Measurements from ENCODE around the gene FREM1. TPM values are rescaled to one million over a fixed set of nuclear protein-coding genes. Genes with fewer than 3 reads are reported as not detected.

The FREM1 gene
- total and polyA plus RNA-seq, 2 experiments from 2014 or later: 0.78 to 3.1 TPM

- H3K4me3 ChIP-seq: no peak overlapping the region
- DNase-seq (ENCODE audit: low spot score): no peak
Measured at GRCh38 chr9:14780251-14780650, 130.0 kb downstream of the FREM1 start.

GRCh38 chr9:14779566-14780022, 130.6 kb downstream of the FREM1 start:
- no peaks in the 10 kb centered on the region for H3K27me3 ChIP-seq (ENCODE audit: insufficient read depth)
- Mint-ChIP-seq H3K27me3 (ENCODE audit: insufficient read depth, low read depth, poor library complexity) (no peaks in the 10 kb centered on the region), H3K27ac (no peak overlapping the region), H3K9me3 (no peaks in the 10 kb centered on the region), H3K4me3 (no peak overlapping the region), H3K36me3 (ENCODE audit: low read depth) (no peaks in the 10 kb centered on the region), H3K4me1 (peaks cover 9% of the 10 kb centered on the region)
- H3K9me2 ChIP-seq (ENCODE audit: insufficient read depth): peaks cover 11% of the 10 kb centered on the region; the same call in 1 of the 2 replicates
- no peak overlapping the region for H3K4me2 ChIP-seq
- no peaks in the 10 kb centered on the region for H4K20me1 ChIP-seq (replicated peaks; ENCODE audit: insufficient read depth)
- no peaks in the 10 kb centered on the region for H3K79me2 ChIP-seq (replicated peaks; ENCODE audit: insufficient read depth)
- no peaks in the 10 kb centered on the region for H3F3A ChIP-seq (replicated peaks; ENCODE audit: low read depth)
- H3K4me1 ChIP-seq (ENCODE audit: insufficient read depth): no peaks in the 10 kb centered on the region
- no peak overlapping the region for H3K27ac ChIP-seq (ENCODE audit: low read depth)
- H3K36me3 ChIP-seq (ENCODE audit: insufficient read depth): no peaks in the 10 kb centered on the region
- no peak overlapping the region for H2AFZ ChIP-seq
- DNase-seq (ENCODE audit: low spot score) (no peak), ATAC-seq (no peak)
- TF ChIP-seq ETS1 (IDR thresholded peaks at IDR 0.05): no peak
- TF ChIP-seq JUNB (IDR thresholded peaks at IDR 0.05; ENCODE audit: unreplicated experiment): no peak
- no peak for TF ChIP-seq CREB1 (CRISPR knock-in tag; IDR thresholded peaks at IDR 0.05; ENCODE audit: low read depth)
- TF ChIP-seq, protein P1, sequence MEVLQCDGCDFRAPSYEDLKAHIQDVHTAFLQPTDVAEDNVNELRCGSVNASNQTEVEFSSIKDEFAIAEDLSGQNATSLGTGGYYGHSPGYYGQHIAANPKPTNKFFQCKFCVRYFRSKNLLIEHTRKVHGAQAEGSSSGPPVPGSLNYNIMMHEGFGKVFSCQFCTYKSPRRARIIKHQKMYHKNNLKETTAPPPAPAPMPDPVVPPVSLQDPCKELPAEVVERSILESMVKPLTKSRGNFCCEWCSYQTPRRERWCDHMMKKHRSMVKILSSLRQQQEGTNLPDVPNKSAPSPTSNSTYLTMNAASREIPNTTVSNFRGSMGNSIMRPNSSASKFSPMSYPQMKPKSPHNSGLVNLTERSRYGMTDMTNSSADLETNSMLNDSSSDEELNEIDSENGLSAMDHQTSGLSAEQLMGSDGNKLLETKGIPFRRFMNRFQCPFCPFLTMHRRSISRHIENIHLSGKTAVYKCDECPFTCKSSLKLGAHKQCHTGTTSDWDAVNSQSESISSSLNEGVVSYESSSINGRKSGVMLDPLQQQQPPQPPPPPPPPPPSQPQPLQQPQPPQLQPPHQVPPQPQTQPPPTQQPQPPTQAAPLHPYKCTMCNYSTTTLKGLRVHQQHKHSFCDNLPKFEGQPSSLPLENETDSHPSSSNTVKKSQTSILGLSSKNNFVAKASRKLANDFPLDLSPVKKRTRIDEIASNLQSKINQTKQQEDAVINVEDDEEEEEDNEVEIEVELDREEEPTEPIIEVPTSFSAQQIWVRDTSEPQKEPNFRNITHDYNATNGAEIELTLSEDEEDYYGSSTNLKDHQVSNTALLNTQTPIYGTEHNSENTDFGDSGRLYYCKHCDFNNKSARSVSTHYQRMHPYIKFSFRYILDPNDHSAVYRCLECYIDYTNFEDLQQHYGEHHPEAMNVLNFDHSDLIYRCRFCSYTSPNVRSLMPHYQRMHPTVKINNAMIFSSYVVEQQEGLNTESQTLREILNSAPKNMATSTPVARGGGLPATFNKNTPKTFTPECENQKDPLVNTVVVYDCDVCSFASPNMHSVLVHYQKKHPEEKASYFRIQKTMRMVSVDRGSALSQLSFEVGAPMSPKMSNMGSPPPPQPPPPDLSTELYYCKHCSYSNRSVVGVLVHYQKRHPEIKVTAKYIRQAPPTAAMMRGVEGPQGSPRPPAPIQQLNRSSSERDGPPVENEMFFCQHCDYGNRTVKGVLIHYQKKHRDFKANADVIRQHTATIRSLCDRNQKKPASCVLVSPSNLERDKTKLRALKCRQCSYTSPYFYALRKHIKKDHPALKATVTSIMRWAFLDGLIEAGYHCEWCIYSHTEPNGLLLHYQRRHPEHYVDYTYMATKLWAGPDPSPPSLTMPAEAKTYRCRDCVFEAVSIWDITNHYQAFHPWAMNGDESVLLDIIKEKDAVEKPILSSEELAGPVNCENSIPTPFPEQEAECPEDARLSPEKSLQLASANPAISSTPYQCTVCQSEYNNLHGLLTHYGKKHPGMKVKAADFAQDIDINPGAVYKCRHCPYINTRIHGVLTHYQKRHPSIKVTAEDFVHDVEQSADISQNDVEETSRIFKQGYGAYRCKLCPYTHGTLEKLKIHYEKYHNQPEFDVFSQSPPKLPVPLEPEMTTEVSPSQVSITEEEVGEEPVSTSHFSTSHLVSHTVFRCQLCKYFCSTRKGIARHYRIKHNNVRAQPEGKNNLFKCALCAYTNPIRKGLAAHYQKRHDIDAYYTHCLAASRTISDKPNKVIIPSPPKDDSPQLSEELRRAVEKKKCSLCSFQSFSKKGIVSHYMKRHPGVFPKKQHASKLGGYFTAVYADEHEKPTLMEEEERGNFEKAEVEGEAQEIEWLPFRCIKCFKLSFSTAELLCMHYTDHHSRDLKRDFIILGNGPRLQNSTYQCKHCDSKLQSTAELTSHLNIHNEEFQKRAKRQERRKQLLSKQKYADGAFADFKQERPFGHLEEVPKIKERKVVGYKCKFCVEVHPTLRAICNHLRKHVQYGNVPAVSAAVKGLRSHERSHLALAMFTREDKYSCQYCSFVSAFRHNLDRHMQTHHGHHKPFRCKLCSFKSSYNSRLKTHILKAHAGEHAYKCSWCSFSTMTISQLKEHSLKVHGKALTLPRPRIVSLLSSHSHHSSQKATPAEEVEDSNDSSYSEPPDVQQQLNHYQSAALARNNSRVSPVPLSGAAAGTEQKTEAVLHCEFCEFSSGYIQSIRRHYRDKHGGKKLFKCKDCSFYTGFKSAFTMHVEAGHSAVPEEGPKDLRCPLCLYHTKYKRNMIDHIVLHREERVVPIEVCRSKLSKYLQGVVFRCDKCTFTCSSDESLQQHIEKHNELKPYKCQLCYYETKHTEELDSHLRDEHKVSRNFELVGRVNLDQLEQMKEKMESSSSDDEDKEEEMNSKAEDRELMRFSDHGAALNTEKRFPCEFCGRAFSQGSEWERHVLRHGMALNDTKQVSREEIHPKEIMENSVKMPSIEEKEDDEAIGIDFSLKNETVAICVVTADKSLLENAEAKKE (CRISPR knock-in tag; IDR thresholded peaks at IDR 0.05): no peak
- H3K4me3 ChIP-seq: no peak overlapping the region

More at GRCh38 chr9:14780251-14780650, 130.0 kb downstream of the FREM1 start:
- no peak overlapping the region for H3K4me3 Mint-ChIP-seq
- Histone ChIP-seq H3F3A (replicated peaks; ENCODE audit: low read depth) (no peaks in the 10 kb centered on the region), H3K27me3 (ENCODE audit: insufficient read depth) (no peaks in the 10 kb centered on the region), H3K36me3 (ENCODE audit: insufficient read depth) (no peaks in the 10 kb centered on the region), H3K79me2 (replicated peaks; ENCODE audit: insufficient read depth) (no peaks in the 10 kb centered on the region), H3K27ac (ENCODE audit: low read depth) (no peak overlapping the region), H4K20me1 (replicated peaks; ENCODE audit: insufficient read depth) (no peaks in the 10 kb centered on the region), H2AFZ (no peak overlapping the region), H3K9me2 (ENCODE audit: insufficient read depth) (peaks cover 11% of the 10 kb centered on the region; the same call in 1 of the 2 replicates), H3K4me1 (ENCODE audit: insufficient read depth) (no peaks in the 10 kb centered on the region), H3K4me2 (no peak overlapping the region)
- H3K27ac Mint-ChIP-seq: no peak overlapping the region
- TF ChIP-seq NANOG (IDR thresholded peaks at IDR 0.05; ENCODE audit: borderline replicate concordance): no peak
- TF ChIP-seq, protein P2, sequence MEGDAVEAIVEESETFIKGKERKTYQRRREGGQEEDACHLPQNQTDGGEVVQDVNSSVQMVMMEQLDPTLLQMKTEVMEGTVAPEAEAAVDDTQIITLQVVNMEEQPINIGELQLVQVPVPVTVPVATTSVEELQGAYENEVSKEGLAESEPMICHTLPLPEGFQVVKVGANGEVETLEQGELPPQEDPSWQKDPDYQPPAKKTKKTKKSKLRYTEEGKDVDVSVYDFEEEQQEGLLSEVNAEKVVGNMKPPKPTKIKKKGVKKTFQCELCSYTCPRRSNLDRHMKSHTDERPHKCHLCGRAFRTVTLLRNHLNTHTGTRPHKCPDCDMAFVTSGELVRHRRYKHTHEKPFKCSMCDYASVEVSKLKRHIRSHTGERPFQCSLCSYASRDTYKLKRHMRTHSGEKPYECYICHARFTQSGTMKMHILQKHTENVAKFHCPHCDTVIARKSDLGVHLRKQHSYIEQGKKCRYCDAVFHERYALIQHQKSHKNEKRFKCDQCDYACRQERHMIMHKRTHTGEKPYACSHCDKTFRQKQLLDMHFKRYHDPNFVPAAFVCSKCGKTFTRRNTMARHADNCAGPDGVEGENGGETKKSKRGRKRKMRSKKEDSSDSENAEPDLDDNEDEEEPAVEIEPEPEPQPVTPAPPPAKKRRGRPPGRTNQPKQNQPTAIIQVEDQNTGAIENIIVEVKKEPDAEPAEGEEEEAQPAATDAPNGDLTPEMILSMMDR (conservative IDR thresholded peaks at IDR 0.05; ENCODE audit: low read depth in 2 of 2): no peak
- TF ChIP-seq JUNB (IDR thresholded peaks at IDR 0.05; ENCODE audit: unreplicated experiment): no peak
- TF ChIP-seq ZNF114 (CRISPR knock-in tag; IDR thresholded peaks at IDR 0.05): no peak
- no peak for TF ChIP-seq ZNF331 (CRISPR knock-in tag; IDR thresholded peaks at IDR 0.05; ENCODE audit: low read depth)
- TF ChIP-seq POLR2AphosphoS5 (IDR thresholded peaks at IDR 0.05; ENCODE audit: low read depth): no peak
- TF ChIP-seq EZH2phosphoT487 (IDR thresholded peaks at IDR 0.05; ENCODE audit: unreplicated experiment): no peak
- TF ChIP-seq ETS1 (IDR thresholded peaks at IDR 0.05): no peak
- no peaks in the 10 kb centered on the region for H3K9me3 Mint-ChIP-seq
- ATAC-seq: no peak
- H3K27me3 Mint-ChIP-seq (ENCODE audit: insufficient read depth, low read depth, poor library complexity): no peaks in the 10 kb centered on the region
- H3K36me3 Mint-ChIP-seq (ENCODE audit: low read depth): no peaks in the 10 kb centered on the region
- peaks cover 9% of the 10 kb centered on the region for H3K4me1 Mint-ChIP-seq
